GM06990 (cell line): Measurements from ENCODE around the gene SLC51B.
A peak's percentile ranks its signal among the peaks of the same experiment; 100 is the strongest.

Experiments
- DNase-seq: peaks from one replicate; pipeline ENCODE4 v3.0.0-alpha.2; 2011; ENCODE audit not compliant: insufficient read length; ENCODE audit errors: extremely low read depth
- H3K27me3 ChIP-seq: replicated peaks from 2 replicates; pipeline ENCODE4 v1.6.0; 2011; ENCODE audit warnings: low read length; ENCODE audit not compliant: control insufficient read depth, insufficient read depth
- H3K36me3 ChIP-seq: 2 replicates; pipeline ENCODE4 v1.5.1; 2011; ENCODE audit warnings: low read length; ENCODE audit not compliant: control insufficient read depth, insufficient read depth
- H3K4me3 ChIP-seq: replicated peaks from 2 replicates; pipeline ENCODE4 v1.5.1; 2011; ENCODE audit warnings: low read depth, mild to moderate bottlenecking, control low read depth, low read length
- CTCF ChIP-seq: IDR thresholded peaks from 2 replicates; pipeline ENCODE4 v1.5.1; 2011; ENCODE audit warnings: low read length, control low read depth, mild to moderate bottlenecking, inconsistent platforms; ENCODE audit not compliant: insufficient read depth, poor library complexity, severe bottlenecking

Gene SLC51B

DNA sequence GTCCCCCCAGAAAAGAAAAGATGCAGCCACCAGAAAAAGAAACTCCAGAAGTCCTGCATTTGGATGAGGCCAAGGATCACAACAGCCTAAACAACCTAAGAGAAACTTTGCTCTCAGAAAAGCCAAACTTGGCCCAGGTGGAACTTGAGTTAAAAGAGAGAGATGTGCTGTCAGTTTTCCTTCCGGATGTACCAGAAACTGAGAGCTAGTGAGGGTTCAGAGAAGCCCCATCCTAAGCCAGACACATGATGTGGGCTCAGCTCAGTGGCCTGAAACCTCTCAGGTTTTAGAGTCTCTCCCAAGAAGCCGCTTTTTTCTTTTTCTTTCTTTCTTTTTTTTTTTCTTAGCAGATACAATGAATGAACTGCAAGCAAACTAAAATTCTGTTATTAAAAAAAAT is 7.8 kb downstream of the SLC51B start:
- Histone ChIP-seq H3K36me3 (no peaks in the 10 kb centered on the region), H3K27me3 (no peaks in the 10 kb centered on the region), H3K4me3 (no peak overlapping the region)
- no peak for DNase-seq
- TF ChIP-seq CTCF, result no peak

DNA sequence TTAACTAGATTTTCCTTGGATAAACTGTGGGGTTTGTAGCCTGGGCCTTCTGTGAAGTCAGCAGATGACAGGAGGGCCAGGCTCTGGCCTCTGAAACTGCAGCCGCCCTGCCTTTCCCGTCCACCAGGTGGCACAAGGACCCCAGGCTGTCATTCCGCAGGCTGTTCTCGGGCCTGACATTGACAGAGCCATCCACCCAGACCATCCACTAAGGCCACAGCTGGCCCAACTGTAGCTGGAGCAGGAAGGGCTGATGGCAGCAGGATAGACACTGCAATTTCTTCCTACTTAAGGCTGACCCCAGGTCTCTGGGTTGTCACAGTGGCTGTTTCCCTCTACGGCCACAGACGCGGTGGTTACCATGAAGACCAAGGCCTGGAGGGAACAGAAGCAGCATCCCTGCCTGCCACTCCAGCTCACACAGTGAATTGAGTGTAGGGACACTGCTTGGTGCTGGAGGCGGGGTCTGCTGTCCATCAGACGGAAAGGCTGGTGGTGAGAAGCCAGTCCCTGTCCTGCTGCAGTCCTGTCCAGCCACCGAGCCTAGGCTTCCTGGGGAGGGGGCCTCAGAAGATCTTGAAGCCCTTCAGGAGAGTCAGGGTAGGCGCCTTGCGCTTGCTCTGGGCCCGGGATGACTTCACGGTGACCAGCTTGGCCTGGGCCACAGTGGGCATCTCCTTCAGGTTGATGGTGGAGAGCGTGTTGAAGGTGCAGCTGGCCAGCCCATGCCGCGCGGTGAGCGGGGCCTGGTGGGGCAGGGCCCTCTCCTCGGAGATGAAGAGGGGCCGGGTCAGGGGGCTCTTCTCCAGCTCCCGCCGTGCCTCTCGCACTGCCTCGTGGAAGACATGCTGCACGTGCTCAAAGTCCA is 9.4 kb downstream of the SLC51B start:
- H3K4me3 ChIP-seq, result no peak overlapping the region
- peak; percentile 97 for TF ChIP-seq CTCF
- no peaks in the 10 kb centered on the region for H3K36me3 ChIP-seq
- peak; percentile 60 for DNase-seq
- H3K27me3 ChIP-seq, result no peaks in the 10 kb centered on the region

- no peak for TF ChIP-seq CTCF
- H3K4me3 ChIP-seq, result no peak overlapping the region
- no peaks in the 10 kb centered on the region for H3K36me3 ChIP-seq
- no peaks in the 10 kb centered on the region for H3K27me3 ChIP-seq
- DNase-seq, result no peak
Measured at GRCh38 chr15:65055201-65055870, 10.1 kb downstream of the SLC51B start.

- no peak for TF ChIP-seq CTCF
- no peak for DNase-seq
- Histone ChIP-seq H3K27me3 (no peaks in the 10 kb centered on the region), H3K36me3 (no peaks in the 10 kb centered on the region), H3K4me3 (no peak overlapping the region)
Measured at GRCh38 chr15:65056106-65056505, 10.9 kb downstream of the SLC51B start.

DNA sequence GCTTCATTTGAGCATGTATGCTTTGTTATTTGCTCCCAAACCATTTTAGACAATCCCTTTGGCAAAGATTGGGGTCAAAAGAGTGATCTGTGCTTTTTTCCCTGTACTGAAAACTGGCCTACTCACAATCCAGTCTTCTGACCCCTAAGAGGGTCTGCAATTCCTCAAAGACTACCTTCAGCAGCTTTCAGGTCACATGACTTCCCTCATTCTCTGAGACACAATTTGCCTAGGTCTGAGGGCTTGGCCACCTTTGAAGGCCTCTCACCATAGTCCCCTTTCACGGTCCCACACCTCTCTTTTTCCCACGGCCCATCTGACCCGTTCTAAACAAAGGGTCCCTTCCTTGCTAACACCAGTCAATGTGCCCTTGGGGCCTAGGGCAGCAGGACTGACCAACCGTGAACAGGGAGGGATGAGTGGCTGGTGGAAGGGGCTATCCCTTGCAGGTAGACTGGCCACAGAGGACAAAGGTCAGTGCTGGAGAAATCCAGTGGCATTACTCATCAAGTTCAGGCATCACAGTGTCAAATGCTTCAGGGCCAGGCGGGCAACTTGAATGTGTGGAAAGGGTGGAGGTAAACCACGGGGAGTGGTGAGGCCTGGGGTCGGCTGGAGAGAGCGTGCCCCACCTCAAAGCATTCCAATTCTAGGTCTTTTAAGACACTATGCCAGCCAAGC is 11.8 kb downstream of the SLC51B start:
- TF ChIP-seq CTCF, result no peak
- Histone ChIP-seq H3K27me3 (no peaks in the 10 kb centered on the region), H3K36me3 (no peaks in the 10 kb centered on the region), H3K4me3 (no peak overlapping the region)
- no peak for DNase-seq
